Measurements from ENCODE around the gene ICAM2. TPM values are rescaled to one million over a fixed set of nuclear protein-coding genes. Genes with fewer than 3 reads are reported as not detected.

The ICAM2 gene
- total RNA-seq, 4 donors from 2014 or later: 6.4 to 24.3 (median 9.3) TPM; not detected in 1

GRCh38 chr17:63978272-63979200 is 41.9 kb downstream of the ICAM2 start:
- TF ChIP-seq EP300 (IDR thresholded peaks at IDR 0.05; ENCODE audit: low read depth) (no peak), POLR2A (IDR thresholded peaks at IDR 0.05) (no peak), CTCF (IDR thresholded peaks at IDR 0.05) (no peak), POLR2AphosphoS5 (IDR thresholded peaks at IDR 0.05) (no peak)
- Histone ChIP-seq H3K9me3 (no peaks in the 10 kb centered on the region), H3K36me3 (no peaks in the 10 kb centered on the region), H3K27ac (no peak overlapping the region), H3K4me3 (no peak overlapping the region), H3K4me1 (peaks cover 0 to 9% (median 4%) of the 10 kb centered on the region in 4 donors), H3K27me3 (no peaks in the 10 kb centered on the region)
- no peak for DNase-seq
- 68 to 75% methylated on average over 9 to 13 of the region's 13 CpGs for WGBS, 2 donors (ENCODE audit: low coverage in 1 of 2)
- intact Hi-C loops (cut with DNase I; ENCODE audit: low total_unique reads) (no loop called here), in situ Hi-C loops (cut with MboI; ENCODE audit: low pct_ligation_motif_present in 1 of 4, low pct_unique_long_range_greater_than_20kb in 1 of 4, low sequenced_read_pairs in 3 of 4) (no loop called here)

- H3K4me3 ChIP-seq: no peak overlapping the region
- no peaks in the 10 kb centered on the region for H3K27me3 ChIP-seq
- DNase-seq: no peak
- peaks cover 0 to 9% (median 3%) of the 10 kb centered on the region in 4 donors for H3K4me1 ChIP-seq
- H3K9me3 ChIP-seq: no peaks in the 10 kb centered on the region
- no peak overlapping the region for H3K27ac ChIP-seq
- WGBS, 2 donors (ENCODE audit: low coverage in 1 of 2): 60 to 71% methylated on average over 1 to 3 of the region's 3 CpGs
- in situ Hi-C loops (cut with MboI; ENCODE audit: low pct_ligation_motif_present in 1 of 4, low pct_unique_long_range_greater_than_20kb in 1 of 4, low sequenced_read_pairs in 3 of 4) (no loop called here), intact Hi-C loops (cut with DNase I; ENCODE audit: low total_unique reads) (no loop called here)
- H3K36me3 ChIP-seq: no peaks in the 10 kb centered on the region
- no peak for TF ChIP-seq POLR2AphosphoS5 (IDR thresholded peaks at IDR 0.05)
- no peak for TF ChIP-seq POLR2A (IDR thresholded peaks at IDR 0.05)
- no peak for TF ChIP-seq EP300 (IDR thresholded peaks at IDR 0.05; ENCODE audit: low read depth)
- TF ChIP-seq CTCF (IDR thresholded peaks at IDR 0.05): no peak
Observed at GRCh38 chr17:63976702-63977101, 43.7 kb downstream of the ICAM2 start.

- Histone ChIP-seq H3K36me3 (no peaks in the 10 kb centered on the region), H3K4me1 (peaks cover 0 to 6% (median 3%) of the 10 kb centered on the region in 4 donors), H3K27ac (no peak overlapping the region), H3K4me3 (no peak overlapping the region), H3K9me3 (no peaks in the 10 kb centered on the region), H3K27me3 (no peaks in the 10 kb centered on the region)
- no peak for TF ChIP-seq POLR2AphosphoS5 (IDR thresholded peaks at IDR 0.05)
- no peak for TF ChIP-seq POLR2A (IDR thresholded peaks at IDR 0.05)
- TF ChIP-seq CTCF (IDR thresholded peaks at IDR 0.05): no peak
- no peak for TF ChIP-seq EP300 (IDR thresholded peaks at IDR 0.05; ENCODE audit: low read depth)
- 68 to 73% methylated on average over 2 of the region's 2 CpGs for WGBS, 2 donors (ENCODE audit: low coverage in 1 of 2)
- in situ Hi-C loops (cut with MboI; ENCODE audit: low pct_ligation_motif_present in 1 of 4, low pct_unique_long_range_greater_than_20kb in 1 of 4, low sequenced_read_pairs in 3 of 4): no loop called here
- no peak for DNase-seq
- intact Hi-C loops (cut with DNase I; ENCODE audit: low total_unique reads): no loop called here
Observed at GRCh38 chr17:63975541-63976092, 44.8 kb downstream of the ICAM2 start.

GRCh38 chr17:63974594-63975192 is 45.7 kb downstream of the ICAM2 start:
- Histone ChIP-seq H3K9me3 (no peaks in the 10 kb centered on the region), H3K36me3 (no peaks in the 10 kb centered on the region), H3K4me3 (no peak overlapping the region), H3K4me1 (no peaks in the 10 kb centered on the region), H3K27me3 (no peaks in the 10 kb centered on the region), H3K27ac (no peak overlapping the region)
- in situ Hi-C loops (cut with MboI; ENCODE audit: low pct_ligation_motif_present in 1 of 4, low pct_unique_long_range_greater_than_20kb in 1 of 4, low sequenced_read_pairs in 3 of 4) (no loop called here), intact Hi-C loops (cut with DNase I; ENCODE audit: low total_unique reads) (no loop called here)
- 67 to 73% methylated on average over 3 to 10 of the region's 10 CpGs for WGBS, 2 donors (ENCODE audit: low coverage in 1 of 2)
- DNase-seq: no peak
- TF ChIP-seq POLR2A (IDR thresholded peaks at IDR 0.05) (no peak), CTCF (IDR thresholded peaks at IDR 0.05) (no peak), EP300 (IDR thresholded peaks at IDR 0.05; ENCODE audit: low read depth) (no peak), POLR2AphosphoS5 (IDR thresholded peaks at IDR 0.05) (no peak)
